Vagina (tissue), 2 donors: ENCODE data around the gene MEF2C. TPM values are rescaled to one million over a fixed set of nuclear protein-coding genes. Genes with fewer than 3 reads are reported as not detected.

Experiments used
- DNase-seq, 2 donors: peaks; one replicate each; pipeline ENCODE4 v3.0.0-alpha.2; 2017; ENCODE audit errors: extremely low spot score in 2 of 2
- H3K27ac ChIP-seq: fragments of 200-600 bp; sonication (generic); one replicate; pipeline ENCODE4 v1.5.1; 2019
- H3K27me3 ChIP-seq: fragments of 200-600 bp; sonication (generic); one replicate; pipeline ENCODE4 v1.5.1; 2019
- H3K36me3 ChIP-seq, 2 donors: fragments of 200-600 bp; sonication (generic); one replicate each; pipeline ENCODE4 v1.5.1; 2017 to 2019
- H3K4me1 ChIP-seq: fragments of 200-600 bp; sonication (generic); one replicate; pipeline ENCODE4 v1.5.1; 2019
- H3K4me3 ChIP-seq, 2 donors: fragments of 200-600 bp; sonication (generic); 1 replicate in 1 of 2; 2 replicates in 1 of 2; pipeline ENCODE4 v1.5.1; 2016 to 2019
- H3K9me3 ChIP-seq: fragments of 200-600 bp; sonication (generic); one replicate; pipeline ENCODE4 v1.5.1; 2019
- CTCF ChIP-seq, 3 experiments: fragments of 450-650 bp in 2 of 3; fragments of 200-600 bp in 1 of 3; sonication (generic) in 1 of 3; IDR thresholded peaks; one replicate each; pipeline ENCODE4 v1.5.1; 2017 to 2019; ENCODE audit warnings: antibody characterized with exemption in 3 of 3, mild to moderate bottlenecking in 2 of 3, moderate library complexity in 2 of 3
- POLR2A ChIP-seq, 2 donors: fragments of 450-650 bp; IDR thresholded peaks; one replicate each; pipeline ENCODE4 v1.6.1; 2017; ENCODE audit warnings: antibody characterized with exemption in 2 of 2, mild to moderate bottlenecking in 2 of 2, moderate library complexity in 2 of 2
- POLR2AphosphoS5 ChIP-seq, 2 donors: sonication (generic); formaldehyde crosslinking; IDR thresholded peaks; one replicate each; pipeline ENCODE4 v1.9.0; 2017; ENCODE audit warnings: antibody characterized with exemption in 2 of 2, mild to moderate bottlenecking in 2 of 2, low read depth in 1 of 2; ENCODE audit not compliant: insufficient read depth in 1 of 2
- intact Hi-C: fragments of 100-400 bp; cut with DNase I; formaldehyde crosslinking; loops from one replicate; pipeline ENCODE4 v1.15.1; 2023
- total RNA-seq: library from RNA; depleted of rRNA; stranded (reverse); fragments of >200 nt; gene quantifications from one replicate; pipeline ENCODE4 v1.2.3, GENCODE V29; 2016

The MEF2C gene
- total RNA-seq, 1 donor from 2014 or later = 22.3 TPM

GRCh38 chr5:88680253-88681132 is 202.5 kb downstream of the MEF2C start:
- Histone ChIP-seq H3K36me3 (no peaks in the 10 kb centered on the region), H3K27me3 (peaks cover 23% of the 10 kb centered on the region), H3K4me1 (peaks cover 19% of the 10 kb centered on the region), H3K9me3 (no peaks in the 10 kb centered on the region), H3K4me3 (peak overlapping the region; percentile 34 to 46), H3K27ac (no peak overlapping the region)
- intact Hi-C loops = loop anchor here (5.0 kb wide), 1 partner anchor 898 kb away; no protein-coding TSS in a partner anchor
- TF ChIP-seq CTCF (IDR thresholded peaks at IDR 0.05) (peak; percentile 76 to 89 (median 78)), POLR2A (IDR thresholded peaks at IDR 0.05) (no peak), POLR2AphosphoS5 (IDR thresholded peaks at IDR 0.05; ENCODE audit: insufficient read depth in 1 of 2, low read depth in 1 of 2) (no peak)
- no peak for DNase-seq

- intact Hi-C loops = loop anchor here (5.0 to 10.0 kb wide), 2 partner anchors 535 to 897 kb away; no protein-coding TSS in a partner anchor
- DNase-seq = no peak
- no peak overlapping the region for H3K27ac ChIP-seq
These were observed 203.3 kb downstream of the MEF2C start for GRCh38 chr5:88679638-88680037.

GRCh38 chr5:88678770-88679381 is 204.1 kb downstream of the MEF2C start:
- DNase-seq = no peak
- Histone ChIP-seq H3K4me1 (peaks cover 33% of the 10 kb centered on the region), H3K36me3 (no peaks in the 10 kb centered on the region), H3K27ac (no peak overlapping the region), H3K9me3 (no peaks in the 10 kb centered on the region), H3K4me3 (no peak overlapping the region), H3K27me3 (peaks cover 21% of the 10 kb centered on the region)
- intact Hi-C loops = loop anchor here (10.0 kb wide), 1 partner anchor 534 kb away; no protein-coding TSS in a partner anchor
- TF ChIP-seq POLR2A (IDR thresholded peaks at IDR 0.05) (no peak), POLR2AphosphoS5 (IDR thresholded peaks at IDR 0.05; ENCODE audit: insufficient read depth in 1 of 2, low read depth in 1 of 2) (no peak), CTCF (IDR thresholded peaks at IDR 0.05) (no peak)

More at GRCh38 chr5:88679638-88680037, 203.3 kb downstream of the MEF2C start:
- TF ChIP-seq POLR2A (IDR thresholded peaks at IDR 0.05) = no peak
- no peak for TF ChIP-seq POLR2AphosphoS5 (IDR thresholded peaks at IDR 0.05; ENCODE audit: insufficient read depth in 1 of 2, low read depth in 1 of 2)
- TF ChIP-seq CTCF (IDR thresholded peaks at IDR 0.05) = no peak
- Histone ChIP-seq H3K4me1 (peaks cover 28% of the 10 kb centered on the region), H3K36me3 (no peaks in the 10 kb centered on the region), H3K9me3 (no peaks in the 10 kb centered on the region), H3K4me3 (no peak overlapping the region), H3K27me3 (peaks cover 19% of the 10 kb centered on the region)

- peak overlapping the region in 1 of 2 donors; percentile 15 for H3K4me3 ChIP-seq
These were observed 204.8 kb downstream of the MEF2C start for GRCh38 chr5:88677943-88678769.

More at GRCh38 chr5:88677943-88678769, 204.8 kb downstream of the MEF2C start:
- no peak overlapping the region for H3K27ac ChIP-seq
- H3K27me3 ChIP-seq = peaks cover 16% of the 10 kb centered on the region
- DNase-seq = no peak
- intact Hi-C loops = loop anchor here (10.0 kb wide), 1 partner anchor 533 kb away; no protein-coding TSS in a partner anchor
- no peaks in the 10 kb centered on the region for H3K36me3 ChIP-seq
- no peak for TF ChIP-seq POLR2A (IDR thresholded peaks at IDR 0.05)
- TF ChIP-seq POLR2AphosphoS5 (IDR thresholded peaks at IDR 0.05; ENCODE audit: insufficient read depth in 1 of 2, low read depth in 1 of 2) = no peak
- TF ChIP-seq CTCF (IDR thresholded peaks at IDR 0.05) = no peak
- H3K4me1 ChIP-seq = peaks cover 29% of the 10 kb centered on the region
- H3K9me3 ChIP-seq = no peaks in the 10 kb centered on the region
